Measurements from ENCODE around the gene DBNDD1. TPM values are rescaled to one million over a fixed set of nuclear protein-coding genes. Genes with fewer than 3 reads are reported as not detected.
A peak's percentile ranks its signal among the peaks of the same experiment; 100 is the strongest.

DBNDD1 gene
- total RNA-seq, 2 donors from 2014 or later = 8.7 to 19.9 TPM

DNA sequence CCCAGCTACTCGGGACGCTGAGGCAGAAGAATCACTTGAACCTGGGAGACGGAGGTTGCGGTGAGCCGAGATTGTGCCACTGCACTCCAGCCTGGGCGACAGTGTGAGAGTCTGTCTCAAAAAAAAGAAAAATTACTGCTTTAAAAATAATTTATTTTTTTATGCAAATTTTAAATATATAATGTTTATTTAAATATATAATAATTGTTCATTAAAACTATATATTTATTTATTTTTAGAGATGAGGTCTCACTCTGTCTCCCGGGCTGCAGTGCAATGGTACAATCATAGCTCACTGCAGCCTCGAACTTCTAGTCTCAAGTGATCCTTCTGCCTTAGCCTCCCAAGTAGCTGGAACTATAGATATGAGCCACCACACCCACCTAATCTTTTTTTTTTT is 15.2 kb upstream of the DBNDD1 start:
- H3K27ac ChIP-seq = no peak overlapping the region
- DNase-seq (ENCODE audit: low spot score) = no peak
- no peaks in the 10 kb centered on the region for H3K9me3 ChIP-seq
- no peak overlapping the region for H3K4me3 ChIP-seq
- ATAC-seq (ENCODE audit: insufficient number of reproducible peaks, low FRiP score, low read depth) = no peak
- H3K36me3 ChIP-seq = peaks cover 29% of the 10 kb centered on the region
- H3K4me1 ChIP-seq (ENCODE audit: control insufficient read depth in 1 of 2, low read depth in 2 of 2) = no peaks in the 10 kb centered on the region
- TF ChIP-seq, protein P1, sequence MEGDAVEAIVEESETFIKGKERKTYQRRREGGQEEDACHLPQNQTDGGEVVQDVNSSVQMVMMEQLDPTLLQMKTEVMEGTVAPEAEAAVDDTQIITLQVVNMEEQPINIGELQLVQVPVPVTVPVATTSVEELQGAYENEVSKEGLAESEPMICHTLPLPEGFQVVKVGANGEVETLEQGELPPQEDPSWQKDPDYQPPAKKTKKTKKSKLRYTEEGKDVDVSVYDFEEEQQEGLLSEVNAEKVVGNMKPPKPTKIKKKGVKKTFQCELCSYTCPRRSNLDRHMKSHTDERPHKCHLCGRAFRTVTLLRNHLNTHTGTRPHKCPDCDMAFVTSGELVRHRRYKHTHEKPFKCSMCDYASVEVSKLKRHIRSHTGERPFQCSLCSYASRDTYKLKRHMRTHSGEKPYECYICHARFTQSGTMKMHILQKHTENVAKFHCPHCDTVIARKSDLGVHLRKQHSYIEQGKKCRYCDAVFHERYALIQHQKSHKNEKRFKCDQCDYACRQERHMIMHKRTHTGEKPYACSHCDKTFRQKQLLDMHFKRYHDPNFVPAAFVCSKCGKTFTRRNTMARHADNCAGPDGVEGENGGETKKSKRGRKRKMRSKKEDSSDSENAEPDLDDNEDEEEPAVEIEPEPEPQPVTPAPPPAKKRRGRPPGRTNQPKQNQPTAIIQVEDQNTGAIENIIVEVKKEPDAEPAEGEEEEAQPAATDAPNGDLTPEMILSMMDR (IDR thresholded peaks at IDR 0.05) = no peak
- H3K27me3 ChIP-seq (replicated peaks; ENCODE audit: insufficient read depth) = no peaks in the 10 kb centered on the region

- Histone ChIP-seq H3K9me3 (no peaks in the 10 kb centered on the region), H3K4me1 (ENCODE audit: control insufficient read depth in 1 of 2, low read depth in 2 of 2) (no peaks in the 10 kb centered on the region), H3K36me3 (peaks cover 30% of the 10 kb centered on the region), H3K4me3 (no peak overlapping the region), H3K27ac (peak overlapping the region in 1 of 2 donors; percentile 1), H3K27me3 (replicated peaks; ENCODE audit: insufficient read depth) (no peaks in the 10 kb centered on the region)
- TF ChIP-seq, protein P1 (IDR thresholded peaks at IDR 0.05) = no peak
- ATAC-seq (ENCODE audit: insufficient number of reproducible peaks, low FRiP score, low read depth) = no peak
- DNase-seq (ENCODE audit: low spot score) = no peak
Measured at GRCh38 chr16:90033387-90033786, 14.1 kb upstream of the DBNDD1 start.

DNA sequence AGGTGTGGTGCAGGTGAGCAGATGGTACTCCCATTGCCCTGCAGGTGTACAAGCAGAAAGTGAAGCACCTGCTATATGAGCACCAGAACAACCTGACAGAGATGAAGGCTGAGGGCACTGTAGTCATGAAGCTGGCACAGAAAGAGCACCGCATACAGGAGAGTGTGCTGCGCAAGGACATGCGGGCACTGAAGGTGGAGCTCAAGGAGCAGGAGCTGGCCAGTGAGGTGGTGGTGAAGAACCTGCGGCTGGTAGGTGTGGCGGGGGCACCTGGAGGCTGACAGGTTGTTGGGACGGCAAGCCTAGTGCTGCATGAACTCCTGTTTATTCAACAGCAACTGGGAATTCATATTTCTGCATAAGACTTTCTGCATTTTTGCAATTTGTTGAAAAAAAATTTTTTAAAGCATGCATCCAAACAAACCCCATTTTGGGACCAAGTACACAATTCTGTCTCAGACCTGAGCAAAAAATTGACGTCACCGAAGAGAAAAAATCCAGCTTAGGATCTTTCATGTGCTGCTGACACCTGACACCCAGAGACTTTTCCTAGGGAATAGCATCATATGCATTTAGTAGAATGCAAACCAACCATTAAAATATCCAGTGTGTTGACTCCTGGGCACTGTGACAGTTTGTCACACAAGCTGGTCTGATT is 13.5 kb upstream of the DBNDD1 start:
- ATAC-seq (ENCODE audit: insufficient number of reproducible peaks, low FRiP score, low read depth) (no peak), DNase-seq (ENCODE audit: low spot score) (no peak)
- H3K4me3 ChIP-seq = no peak overlapping the region
- peak overlapping the region in 1 of 2 donors; percentile 1 for H3K27ac ChIP-seq
- TF ChIP-seq, protein P1 (IDR thresholded peaks at IDR 0.05) = no peak
- H3K4me1 ChIP-seq (ENCODE audit: control insufficient read depth in 1 of 2, low read depth in 2 of 2) = no peaks in the 10 kb centered on the region
- no peaks in the 10 kb centered on the region for H3K27me3 ChIP-seq (replicated peaks; ENCODE audit: insufficient read depth)
- H3K9me3 ChIP-seq = no peaks in the 10 kb centered on the region
- peaks cover 24% of the 10 kb centered on the region for H3K36me3 ChIP-seq

DNA sequence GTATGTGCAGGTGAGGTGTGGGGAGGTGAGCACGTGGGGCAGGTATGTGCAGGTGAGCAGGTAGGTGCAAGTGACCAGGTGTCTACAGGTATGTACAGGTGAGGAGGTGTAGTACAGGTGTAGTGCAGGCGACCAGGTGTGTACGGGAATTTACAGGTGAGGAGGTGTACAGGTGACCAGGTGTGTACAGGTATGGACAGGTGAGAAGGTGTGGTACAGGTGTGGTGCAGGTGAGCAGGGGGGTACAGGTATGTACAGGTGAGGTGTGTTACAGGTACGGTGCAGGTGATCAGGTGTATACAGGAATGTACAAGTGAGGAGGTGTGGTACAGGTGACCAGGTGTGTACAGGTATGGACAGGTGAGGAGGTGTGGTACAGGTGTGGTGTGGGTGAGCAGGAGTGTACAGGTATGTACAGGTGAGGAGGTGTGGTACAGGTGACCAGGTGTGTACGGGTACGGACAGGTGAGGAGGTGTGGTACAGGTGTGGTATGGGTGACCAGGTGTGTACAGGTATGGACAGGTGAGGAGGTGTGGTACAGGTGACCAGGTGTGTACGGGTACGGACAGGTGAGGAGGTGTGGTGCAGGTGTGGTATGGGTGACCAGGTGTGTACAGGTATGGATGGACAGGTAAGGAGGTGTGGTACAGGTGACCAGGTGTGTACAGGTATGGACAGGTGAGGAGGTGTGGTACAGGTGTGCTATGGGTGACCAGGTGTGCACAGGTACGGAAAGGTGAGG is 12.8 kb upstream of the DBNDD1 start:
- H3K9me3 ChIP-seq = no peaks in the 10 kb centered on the region
- peaks cover 17% of the 10 kb centered on the region for H3K36me3 ChIP-seq
- no peaks in the 10 kb centered on the region for H3K4me1 ChIP-seq (ENCODE audit: control insufficient read depth in 1 of 2, low read depth in 2 of 2)
- no peak for DNase-seq (ENCODE audit: low spot score)
- H3K4me3 ChIP-seq = no peak overlapping the region
- no peak overlapping the region for H3K27ac ChIP-seq
- peak; percentile 27 for ATAC-seq (ENCODE audit: insufficient number of reproducible peaks, low FRiP score, low read depth)
- TF ChIP-seq, protein P1 (IDR thresholded peaks at IDR 0.05) = no peak
- H3K27me3 ChIP-seq (replicated peaks; ENCODE audit: insufficient read depth) = no peaks in the 10 kb centered on the region

DNA sequence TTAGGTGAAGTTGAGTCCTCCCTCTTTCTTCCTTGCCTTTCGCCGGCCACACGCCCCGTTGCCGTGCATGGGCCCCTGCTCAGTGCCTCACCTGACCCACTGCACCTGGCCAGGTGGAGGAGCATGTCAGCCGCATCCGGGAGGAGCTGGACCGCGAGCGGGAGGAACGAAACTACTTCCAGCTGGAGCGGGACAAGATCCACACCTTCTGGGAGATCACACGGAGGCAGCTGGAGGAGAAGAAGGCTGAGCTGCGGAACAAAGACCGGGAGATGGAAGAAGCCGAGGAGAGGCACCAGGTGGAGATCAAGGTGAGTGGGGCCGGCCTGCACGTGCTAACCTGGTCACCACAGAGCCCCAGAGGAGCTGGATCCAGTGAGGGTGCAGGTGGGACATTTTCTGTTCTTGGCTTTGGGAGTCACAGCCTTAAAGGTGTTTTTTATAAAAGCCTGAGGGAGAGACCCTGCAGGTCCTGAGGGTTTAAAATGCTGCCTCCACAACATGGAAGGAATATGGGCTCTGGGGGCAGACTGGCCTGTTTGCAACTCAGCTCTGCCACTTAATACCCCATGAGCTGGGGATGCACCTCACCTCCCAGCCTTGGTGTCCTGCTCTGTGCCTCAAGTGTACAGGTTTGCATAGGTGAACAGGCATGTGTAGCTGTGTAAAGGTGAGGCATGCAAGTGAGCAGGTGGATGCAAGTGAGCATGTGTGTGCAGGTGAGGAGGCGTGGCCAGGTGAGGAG is 12.1 kb upstream of the DBNDD1 start:
- no peaks in the 10 kb centered on the region for H3K9me3 ChIP-seq
- no peaks in the 10 kb centered on the region for H3K27me3 ChIP-seq (replicated peaks; ENCODE audit: insufficient read depth)
- peaks cover 9% of the 10 kb centered on the region for H3K36me3 ChIP-seq
- no peak overlapping the region for H3K4me3 ChIP-seq
- no peak overlapping the region for H3K27ac ChIP-seq
- no peaks in the 10 kb centered on the region for H3K4me1 ChIP-seq (ENCODE audit: control insufficient read depth in 1 of 2, low read depth in 2 of 2)
- ATAC-seq (ENCODE audit: insufficient number of reproducible peaks, low FRiP score, low read depth) (peak; percentile 34), DNase-seq (ENCODE audit: low spot score) (no peak)
- TF ChIP-seq, protein P1 (IDR thresholded peaks at IDR 0.05) = no peak

All from thoracic aorta (tissue), 2 donors.